Measurements from ENCODE around the gene SAMD3. TPM values are rescaled to one million over a fixed set of nuclear protein-coding genes. Genes with fewer than 3 reads are reported as not detected.

Gene SAMD3
- total RNA-seq, 1 experiment from 2014 or later, result 0.39 TPM

DNA sequence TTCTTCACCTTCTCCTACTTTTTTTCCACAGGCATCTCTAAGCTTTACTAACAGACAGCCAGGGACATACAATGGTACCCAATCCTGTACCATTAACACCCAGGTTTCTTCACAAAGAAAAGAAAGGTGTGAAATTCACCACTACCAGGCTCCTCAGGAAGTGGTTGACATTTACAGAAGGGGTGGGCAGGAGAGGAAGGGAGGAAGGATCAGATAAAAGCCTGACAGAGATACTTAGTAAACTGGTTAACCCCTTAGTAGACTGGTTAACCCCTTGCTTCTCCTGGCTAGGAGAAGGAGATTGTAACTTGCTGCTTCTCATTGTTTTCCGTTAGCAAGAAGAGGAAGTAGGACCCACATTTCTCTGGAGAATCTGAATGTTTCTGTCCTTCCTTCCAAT, 7.2 kb downstream of the SAMD3 start:
- peak; percentile 36 for DNase-seq
- H3K56ac ChIP-seq (ENCODE audit: insufficient read length, low read depth, low read length), result no peak overlapping the region
- TF ChIP-seq CTCF (conservative IDR thresholded peaks at IDR 0.05), result no peak
- H4K5ac ChIP-seq (ENCODE audit: insufficient read length, low read depth, low read length), result no peak overlapping the region
- no peak overlapping the region for H3K9ac ChIP-seq (ENCODE audit: extremely low read depth, insufficient read length, low read length)
- no peak overlapping the region for H3K4ac ChIP-seq (ENCODE audit: low read depth, low read length)
- no peak overlapping the region for H2AK5ac ChIP-seq (ENCODE audit: insufficient read length, low read length)
- H4K8ac ChIP-seq (replicated peaks; ENCODE audit: insufficient read length, low read depth, low read length), result no peak overlapping the region
- Mint-ChIP-seq H3K4me1 (peaks cover 9 to 11% of the 10 kb centered on the region in 2 experiments), H3K27ac (no peak overlapping the region), H3K9me3 (no peaks in the 10 kb centered on the region), H3K4me3 (no peak overlapping the region), H3K27me3 (ENCODE audit: low read depth) (no peaks in the 10 kb centered on the region), H3K36me3 (ENCODE audit: insufficient read depth in 1 of 3, low read depth in 3 of 3) (peaks cover 0 to 1% (median 0%) of the 10 kb centered on the region in 3 experiments; a peak in 2 of 7 replicates)
- H2BK12ac ChIP-seq (ENCODE audit: insufficient read length, low read depth, low read length), result no peak overlapping the region
- no peak overlapping the region for H2BK20ac ChIP-seq (ENCODE audit: low read depth, low read length, poor library complexity, severe bottlenecking)
- no peaks in the 10 kb centered on the region for H3K79me2 ChIP-seq (ENCODE audit: insufficient read depth, low read length)
- no peak overlapping the region for H2BK15ac ChIP-seq (ENCODE audit: low read depth, low read length)
- H3K27ac ChIP-seq (ENCODE audit: insufficient read length, low read depth, low read length), result no peak overlapping the region
- no peak overlapping the region for H3K14ac ChIP-seq (ENCODE audit: insufficient read depth, low read length)
- H3K18ac ChIP-seq (ENCODE audit: insufficient read length, low read depth, low read length), result no peak overlapping the region
- H4K91ac ChIP-seq (ENCODE audit: insufficient read length, low read depth, low read length), result no peak overlapping the region
- no peak overlapping the region for H2AFZ ChIP-seq (ENCODE audit: low read length)
- H3K9me3 ChIP-seq (ENCODE audit: control insufficient read depth, low read depth, low read length), result no peaks in the 10 kb centered on the region
- H2BK120ac ChIP-seq (ENCODE audit: low read depth, low read length, poor library complexity, severe bottlenecking), result no peak overlapping the region
- H3K4me2 ChIP-seq (ENCODE audit: insufficient read depth, insufficient read length, low read length), result no peak overlapping the region
- H3K27me3 ChIP-seq (ENCODE audit: insufficient read depth, low read length), result no peaks in the 10 kb centered on the region
- H4K20me1 ChIP-seq (ENCODE audit: control insufficient read depth, insufficient read depth, insufficient read length), result no peaks in the 10 kb centered on the region
- H3K79me1 ChIP-seq (ENCODE audit: insufficient read depth, low read depth, low read length, poor library complexity, severe bottlenecking), result no peaks in the 10 kb centered on the region
- no peaks in the 10 kb centered on the region for H3K4me1 ChIP-seq (ENCODE audit: insufficient read depth, low read length)
- H3T11ph ChIP-seq (ENCODE audit: low read length), result no peak overlapping the region
- WGBS (ENCODE audit: extremely low coverage, insufficient read length, low lambda C conversion rate), result no CpG with 5 or more reads among the region's 1 CpG
- no peak overlapping the region for H3K23ac ChIP-seq (ENCODE audit: insufficient read length, low read depth, low read length)
- H2BK5ac ChIP-seq (ENCODE audit: insufficient read length, low read length), result no peak overlapping the region
- no peaks in the 10 kb centered on the region for H3K23me2 ChIP-seq (ENCODE audit: insufficient read length, low read depth, low read length, poor library complexity, severe bottlenecking)
